HepG2 (cell line): ENCODE measurements around the gene NSMCE1. TPM values are rescaled to one million over a fixed set of nuclear protein-coding genes. Genes with fewer than 3 reads are reported as not detected.

ENCODE experiments used
- BHLHE40 ChIP-seq: IDR thresholded peaks from 2 replicates; pipeline ENCODE4 v1.6.1; 2011; ENCODE audit warnings: low read length, improper control_type of control experiment
- EP300 ChIP-seq, 3 experiments: sonication (generic) in 1 of 3; formaldehyde crosslinking in 1 of 3; IDR thresholded peaks; 2 replicates each; pipeline versions ENCODE4 v1.5.1 to v1.6.1; 2011 to 2020; ENCODE audit warnings: low read depth in 2 of 3, low read length in 2 of 3, borderline replicate concordance in 1 of 3, improper control_type of control experiment in 1 of 3, mild to moderate bottlenecking in 1 of 3, missing genetic modification reagents in 1 of 3, moderate library complexity in 1 of 3
- FIP1L1 ChIP-seq: fragments of 200-400 bp; formaldehyde crosslinking; IDR thresholded peaks from 2 replicates; pipeline ENCODE4 v1.6.1; 2018; ENCODE audit warnings: low read depth, mild to moderate bottlenecking, low read length, moderate library complexity, borderline replicate concordance; ENCODE audit not compliant: insufficient read depth
- MTF1 ChIP-seq: sonication (generic); formaldehyde crosslinking; IDR thresholded peaks from 2 replicates; pipeline ENCODE4 v1.5.0; 2020; ENCODE audit warnings: missing genetic modification reagents
- NONO ChIP-seq, 2 experiments: fragments of 450-650 bp in 1 of 2; sonication (generic) in 1 of 2; formaldehyde crosslinking in 1 of 2; IDR thresholded peaks in 1 of 2; conservative IDR thresholded peaks in 1 of 2; 2 replicates each; pipeline versions ENCODE4 v1.6.1 to v1.8.0; 2017 to 2022; ENCODE audit warnings: mild to moderate bottlenecking in 1 of 2, missing genetic modification reagents in 1 of 2, moderate library complexity in 1 of 2
- NR3C1 ChIP-seq: sonication (generic); formaldehyde crosslinking; IDR thresholded peaks from 2 replicates; pipeline ENCODE4 v1.4.0; 2020; ENCODE audit warnings: missing genetic modification reagents
- ONECUT2 ChIP-seq: sonication (generic); formaldehyde crosslinking; IDR thresholded peaks from 2 replicates; pipeline ENCODE4 v1.4.0; 2020; ENCODE audit warnings: missing genetic modification reagents
- RBM39 ChIP-seq: fragments of 200-400 bp; formaldehyde crosslinking; IDR thresholded peaks from one replicate; pipeline ENCODE4 v1.6.1; 2018; ENCODE audit warnings: antibody characterized with exemption, mild to moderate bottlenecking, low read depth, low read length; ENCODE audit not compliant: poor library complexity, severe bottlenecking
- ZNF30 ChIP-seq: sonication (generic); formaldehyde crosslinking; IDR thresholded peaks from 2 replicates; pipeline ENCODE4 v1.5.0; 2020; ENCODE audit warnings: mild to moderate bottlenecking, missing genetic modification reagents
- ZNF329 ChIP-seq: sonication (generic); formaldehyde crosslinking; IDR thresholded peaks from 2 replicates; pipeline ENCODE4 v1.9.0; 2021; ENCODE audit warnings: low read depth, mild to moderate bottlenecking, missing genetic modification reagents
- polyA plus RNA-seq, 8 experiments: library from polyadenylated mRNA; depleted of rRNA in 3 of 8; stranded (reverse) in 7 of 8; unstranded in 1 of 8; fragments of >200 nt; fragmentation: Illumina TruSeq in 4 of 8; extraction: Trizol in 4 of 8; gene quantifications; 2 replicates each; pipeline versions ENCODE4 v1.2.1 to v1.2.3, GENCODE V29; 2011 to 2016; ENCODE audit warnings: low read depth in 4 of 8, missing spikeins in 1 of 8, mixed read lengths in 1 of 8; ENCODE audit not compliant: insufficient read depth in 1 of 8
- total RNA-seq, 5 experiments: library from RNA; depleted of rRNA; stranded (reverse); fragments of >200 nt; fragmentation: Illumina TruSeq; extraction: Trizol; gene quantifications; 2 replicates each; pipeline ENCODE4 v1.2.3, GENCODE V29; 2016; ENCODE audit warnings: low read depth in 1 of 5
- TF ChIP-seq, protein P1 (sequence below): sonication (generic); formaldehyde crosslinking; IDR thresholded peaks from 2 replicates; pipeline ENCODE4 v1.8.0; 2022; ENCODE audit warnings: mild to moderate bottlenecking, missing genetic modification reagents, borderline replicate concordance
- TF ChIP-seq, protein P2 (sequence below), 2 experiments: sonication (generic) in 1 of 2; formaldehyde crosslinking in 1 of 2; IDR thresholded peaks; 2 replicates each; pipeline versions ENCODE4 v1.4.0 to v1.6.1; 2016 to 2020; ENCODE audit warnings: borderline replicate concordance in 1 of 2, low read depth in 1 of 2, mild to moderate bottlenecking in 1 of 2, missing genetic modification reagents in 1 of 2
- TF ChIP-seq, protein P3 (sequence below): sonication (generic); formaldehyde crosslinking; IDR thresholded peaks from 2 replicates; pipeline ENCODE4 v1.4.0; 2020; ENCODE audit warnings: missing genetic modification reagents, mild to moderate bottlenecking, borderline replicate concordance
- TF ChIP-seq, protein P4 (sequence below): sonication (generic); formaldehyde crosslinking; IDR thresholded peaks from 2 replicates; pipeline ENCODE4 v1.4.0; 2020; ENCODE audit warnings: missing genetic modification reagents, low read depth, mild to moderate bottlenecking, borderline replicate concordance

The NSMCE1 gene
- total and polyA plus RNA-seq, 2 of the 13 experiments (the other 11 are each of a cell fraction or from before 2014, with no cell fraction given) = 42.7 to 52.9 TPM

DNA sequence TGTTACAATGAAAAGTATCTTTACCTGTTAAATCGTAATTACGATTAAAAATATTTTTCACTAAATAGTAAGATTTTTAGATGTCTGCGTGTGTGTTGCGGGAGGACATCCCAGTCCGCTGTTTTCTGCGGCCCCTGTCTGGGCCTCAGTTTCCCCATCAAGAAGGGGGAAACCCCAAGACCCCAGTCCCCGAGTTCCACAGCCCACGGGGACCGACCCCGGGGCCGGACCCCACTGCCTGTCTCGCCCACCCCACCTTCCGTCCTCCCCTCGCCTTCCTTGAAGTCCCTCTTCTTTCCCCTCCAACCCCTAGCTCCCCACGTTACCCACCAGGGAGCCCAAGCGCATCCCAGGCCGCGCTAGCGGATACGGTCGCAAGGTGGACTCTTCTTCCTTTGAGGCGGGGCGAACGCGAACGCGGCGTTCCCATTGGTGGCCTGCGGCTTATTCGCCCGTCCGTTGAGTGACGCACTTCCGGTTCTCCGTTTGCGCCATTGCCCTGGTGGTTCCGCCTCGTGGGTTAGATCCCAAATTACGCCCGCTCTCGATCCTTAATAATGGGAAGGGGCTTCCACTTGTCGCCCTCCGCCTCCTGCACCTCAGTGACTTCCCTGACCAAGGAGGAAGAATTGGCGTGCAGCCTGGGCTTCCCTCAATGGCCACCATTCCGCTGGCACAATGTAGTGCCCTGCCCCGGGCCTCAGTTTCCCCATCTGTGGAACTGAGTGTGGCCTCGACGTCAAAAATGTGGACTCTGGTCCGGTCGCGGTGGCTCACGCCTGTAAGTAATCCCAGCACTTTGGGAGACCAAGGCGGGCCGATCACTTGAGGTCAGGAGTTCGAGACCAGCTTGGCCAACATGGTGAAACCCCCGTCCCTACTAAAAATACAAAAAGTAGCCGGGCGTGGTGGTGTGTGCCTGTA is at the start of gene NSMCE1 (continued):
- TF ChIP-seq FIP1L1 (no peak), BHLHE40 (no peak), ZNF30 (CRISPR knock-in tag) (no peak), MTF1 (CRISPR knock-in tag) (0 out of 2 replicates have a peak, but pooled peaks have one; percentile 46), EP300 (IDR thresholded peaks at IDR 0.05; ENCODE audit: low read depth in 2 of 2, low read length in 2 of 2) (no peak), EP300 (CRISPR knock-in tag; IDR thresholded peaks at IDR 0.05; ENCODE audit: borderline replicate concordance) (peak; percentile 37; the same call in 1 of the 2 replicates), NONO (IDR thresholded peaks at IDR 0.05) (no peak), NONO (CRISPR knock-in tag; conservative IDR thresholded peaks at IDR 0.05) (peak; percentile 89), ONECUT2 (CRISPR knock-in tag) (0 out of 2 replicates have a peak, but pooled peaks have one; percentile 39), RBM39 (peak; percentile 44), ZNF329 (CRISPR knock-in tag) (peak; percentile 47; the same call in 1 of the 2 replicates), NR3C1 (no peak)
- TF ChIP-seq, protein P1, sequence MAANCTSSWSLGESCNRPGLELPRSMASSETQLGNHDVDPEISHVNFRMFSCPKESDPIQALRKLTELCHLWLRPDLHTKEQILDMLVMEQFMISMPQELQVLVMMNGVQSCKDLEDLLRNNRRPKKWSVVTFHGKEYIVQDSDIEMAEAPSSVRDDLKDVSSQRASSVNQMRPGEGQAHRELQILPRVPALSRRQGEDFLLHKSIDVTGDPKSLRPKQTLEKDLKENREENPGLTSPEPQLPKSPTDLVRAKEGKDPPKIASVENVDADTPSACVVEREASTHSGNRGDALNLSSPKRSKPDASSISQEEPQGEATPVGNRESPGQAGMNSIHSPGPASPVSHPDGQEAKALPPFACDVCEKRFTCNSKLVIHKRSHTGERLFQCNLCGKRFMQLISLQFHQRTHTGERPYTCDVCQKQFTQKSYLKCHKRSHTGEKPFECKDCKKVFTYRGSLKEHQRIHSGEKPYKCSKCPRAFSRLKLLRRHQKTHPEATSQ (CRISPR knock-in tag) = peak; percentile 93
- TF ChIP-seq, protein P2, sequence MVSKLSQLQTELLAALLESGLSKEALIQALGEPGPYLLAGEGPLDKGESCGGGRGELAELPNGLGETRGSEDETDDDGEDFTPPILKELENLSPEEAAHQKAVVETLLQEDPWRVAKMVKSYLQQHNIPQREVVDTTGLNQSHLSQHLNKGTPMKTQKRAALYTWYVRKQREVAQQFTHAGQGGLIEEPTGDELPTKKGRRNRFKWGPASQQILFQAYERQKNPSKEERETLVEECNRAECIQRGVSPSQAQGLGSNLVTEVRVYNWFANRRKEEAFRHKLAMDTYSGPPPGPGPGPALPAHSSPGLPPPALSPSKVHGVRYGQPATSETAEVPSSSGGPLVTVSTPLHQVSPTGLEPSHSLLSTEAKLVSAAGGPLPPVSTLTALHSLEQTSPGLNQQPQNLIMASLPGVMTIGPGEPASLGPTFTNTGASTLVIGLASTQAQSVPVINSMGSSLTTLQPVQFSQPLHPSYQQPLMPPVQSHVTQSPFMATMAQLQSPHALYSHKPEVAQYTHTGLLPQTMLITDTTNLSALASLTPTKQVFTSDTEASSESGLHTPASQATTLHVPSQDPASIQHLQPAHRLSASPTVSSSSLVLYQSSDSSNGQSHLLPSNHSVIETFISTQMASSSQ (IDR thresholded peaks at IDR 0.05; ENCODE audit: low read depth) = no peak
- TF ChIP-seq, protein P2 (CRISPR knock-in tag; IDR thresholded peaks at IDR 0.05; ENCODE audit: borderline replicate concordance) = no peak; the same call in 1 of the 2 replicates
- TF ChIP-seq, protein P3, sequence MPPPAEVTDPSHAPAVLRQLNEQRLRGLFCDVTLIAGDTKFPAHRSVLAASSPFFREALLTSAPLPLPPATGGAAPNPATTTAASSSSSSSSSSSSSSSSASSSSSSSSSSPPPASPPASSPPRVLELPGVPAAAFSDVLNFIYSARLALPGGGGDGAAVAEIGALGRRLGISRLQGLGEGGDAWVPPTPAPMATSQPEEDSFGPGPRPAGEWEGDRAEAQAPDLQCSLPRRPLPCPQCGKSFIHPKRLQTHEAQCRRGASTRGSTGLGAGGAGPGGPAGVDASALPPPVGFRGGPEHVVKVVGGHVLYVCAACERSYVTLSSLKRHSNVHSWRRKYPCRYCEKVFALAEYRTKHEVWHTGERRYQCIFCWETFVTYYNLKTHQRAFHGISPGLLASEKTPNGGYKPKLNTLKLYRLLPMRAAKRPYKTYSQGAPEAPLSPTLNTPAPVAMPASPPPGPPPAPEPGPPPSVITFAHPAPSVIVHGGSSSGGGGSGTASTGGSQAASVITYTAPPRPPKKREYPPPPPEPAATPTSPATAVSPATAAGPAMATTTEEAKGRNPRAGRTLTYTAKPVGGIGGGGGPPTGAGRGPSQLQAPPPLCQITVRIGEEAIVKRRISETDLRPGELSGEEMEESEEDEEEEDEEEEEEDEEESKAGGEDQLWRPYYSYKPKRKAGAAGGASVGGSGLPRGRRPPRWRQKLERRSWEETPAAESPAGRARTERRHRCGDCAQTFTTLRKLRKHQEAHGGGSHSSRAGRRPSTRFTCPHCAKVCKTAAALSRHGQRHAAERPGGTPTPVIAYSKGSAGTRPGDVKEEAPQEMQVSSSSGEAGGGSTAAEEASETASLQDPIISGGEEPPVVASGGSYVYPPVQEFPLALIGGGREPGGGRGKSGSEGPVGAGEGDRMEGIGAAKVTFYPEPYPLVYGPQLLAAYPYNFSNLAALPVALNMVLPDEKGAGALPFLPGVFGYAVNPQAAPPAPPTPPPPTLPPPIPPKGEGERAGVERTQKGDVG (CRISPR knock-in tag) = no peak
- TF ChIP-seq, protein P4, sequence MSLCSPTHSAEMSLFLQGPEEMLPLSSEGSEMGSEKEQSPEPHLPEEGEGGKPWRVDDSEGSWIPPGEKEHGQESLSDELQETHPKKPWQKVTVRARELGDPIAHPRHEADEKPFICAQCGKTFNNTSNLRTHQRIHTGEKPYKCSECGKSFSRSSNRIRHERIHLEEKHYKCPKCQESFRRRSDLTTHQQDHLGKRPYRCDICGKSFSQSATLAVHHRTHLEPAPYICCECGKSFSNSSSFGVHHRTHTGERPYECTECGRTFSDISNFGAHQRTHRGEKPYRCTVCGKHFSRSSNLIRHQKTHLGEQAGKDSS (CRISPR knock-in tag) = peak; percentile 64; the same call in 1 of the 2 replicates
